ENCODE data around the gene FAM241A.

Gene FAM241A

DNA sequence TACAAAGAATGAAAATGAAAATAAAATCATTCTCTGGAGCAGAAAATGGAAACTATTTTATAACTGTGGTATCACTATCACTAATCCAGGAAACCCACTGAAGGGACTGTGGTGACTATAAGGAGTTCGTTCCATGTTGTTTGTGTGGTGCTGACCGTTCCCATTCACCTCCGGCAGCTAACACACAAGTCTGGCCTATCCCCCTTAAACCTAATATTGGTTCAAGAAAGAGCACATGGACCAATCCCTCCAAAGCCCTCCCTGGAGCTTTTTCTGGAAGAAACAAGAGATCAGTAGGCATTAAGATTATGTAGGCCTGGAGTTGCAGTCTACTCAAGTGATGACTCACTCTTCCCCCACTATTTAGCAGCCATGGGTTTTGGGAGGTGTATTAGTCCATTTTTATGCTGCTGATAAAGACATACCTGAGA lies 25.9 kb upstream of the FAM241A start:
- H3K9ac ChIP-seq (ENCODE audit: low read depth, low read length, poor library complexity, severe bottlenecking), result no peak overlapping the region
- H3K9me2 ChIP-seq (replicated peaks; ENCODE audit: low read depth, low read length), result no peaks in the 10 kb centered on the region
- no peaks in the 10 kb centered on the region for H4K20me1 ChIP-seq (ENCODE audit: insufficient read depth, low read length, poor library complexity, severe bottlenecking)
- no peak overlapping the region for H3K4me2 ChIP-seq (ENCODE audit: low read depth, low read length, poor library complexity, severe bottlenecking)
- no peaks in the 10 kb centered on the region for H3K27me3 ChIP-seq (ENCODE audit: insufficient read depth, low read length, poor library complexity, severe bottlenecking)
- TF ChIP-seq, protein P1, sequence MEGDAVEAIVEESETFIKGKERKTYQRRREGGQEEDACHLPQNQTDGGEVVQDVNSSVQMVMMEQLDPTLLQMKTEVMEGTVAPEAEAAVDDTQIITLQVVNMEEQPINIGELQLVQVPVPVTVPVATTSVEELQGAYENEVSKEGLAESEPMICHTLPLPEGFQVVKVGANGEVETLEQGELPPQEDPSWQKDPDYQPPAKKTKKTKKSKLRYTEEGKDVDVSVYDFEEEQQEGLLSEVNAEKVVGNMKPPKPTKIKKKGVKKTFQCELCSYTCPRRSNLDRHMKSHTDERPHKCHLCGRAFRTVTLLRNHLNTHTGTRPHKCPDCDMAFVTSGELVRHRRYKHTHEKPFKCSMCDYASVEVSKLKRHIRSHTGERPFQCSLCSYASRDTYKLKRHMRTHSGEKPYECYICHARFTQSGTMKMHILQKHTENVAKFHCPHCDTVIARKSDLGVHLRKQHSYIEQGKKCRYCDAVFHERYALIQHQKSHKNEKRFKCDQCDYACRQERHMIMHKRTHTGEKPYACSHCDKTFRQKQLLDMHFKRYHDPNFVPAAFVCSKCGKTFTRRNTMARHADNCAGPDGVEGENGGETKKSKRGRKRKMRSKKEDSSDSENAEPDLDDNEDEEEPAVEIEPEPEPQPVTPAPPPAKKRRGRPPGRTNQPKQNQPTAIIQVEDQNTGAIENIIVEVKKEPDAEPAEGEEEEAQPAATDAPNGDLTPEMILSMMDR (conservative IDR thresholded peaks at IDR 0.05; ENCODE audit: low read length), result no peak
- TF ChIP-seq EZH2phosphoT487 (IDR thresholded peaks at IDR 0.05; ENCODE audit: borderline replicate concordance), result no peak
- H3K36me3 ChIP-seq (ENCODE audit: insufficient read depth, low read length), result no peaks in the 10 kb centered on the region
- peaks cover 4% of the 10 kb centered on the region for H3K4me1 ChIP-seq (ENCODE audit: insufficient read depth, low read length, poor library complexity, severe bottlenecking)
- no peaks in the 10 kb centered on the region for H3F3A ChIP-seq (ENCODE audit: low read depth)
- H3K4me3 ChIP-seq (ENCODE audit: low read length, poor library complexity, severe bottlenecking), result no peak overlapping the region
- H2AFZ ChIP-seq (ENCODE audit: low read length), result no peak overlapping the region
- no peaks in the 10 kb centered on the region for H3K79me2 ChIP-seq (ENCODE audit: insufficient read depth, low read length)
- H3K9me3 ChIP-seq (ENCODE audit: insufficient read depth, low read depth, low read length), result no peaks in the 10 kb centered on the region

DNA sequence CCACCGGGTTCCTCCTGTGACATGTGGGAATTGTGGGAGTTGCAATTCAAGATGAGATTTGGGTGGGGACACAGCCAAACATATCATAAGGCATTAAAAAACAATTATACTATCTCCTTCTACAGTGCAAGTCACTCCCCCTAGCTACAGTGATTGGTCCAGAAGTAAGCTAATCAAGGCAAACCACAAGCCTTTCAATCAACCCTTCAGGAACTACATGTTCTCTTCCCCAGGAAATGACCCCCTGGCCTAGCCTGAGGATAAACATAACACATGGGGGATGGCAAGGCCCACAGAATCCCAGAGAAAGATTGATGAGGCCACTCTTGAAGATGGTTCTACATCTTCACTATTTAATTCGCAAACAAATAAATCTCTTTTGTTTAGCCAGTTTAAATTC lies 25.2 kb upstream of the FAM241A start:
- Histone ChIP-seq H3K79me2 (ENCODE audit: insufficient read depth, low read length) (no peaks in the 10 kb centered on the region), H2AFZ (ENCODE audit: low read length) (no peak overlapping the region), H3K9ac (ENCODE audit: low read depth, low read length, poor library complexity, severe bottlenecking) (no peak overlapping the region), H3K27me3 (ENCODE audit: insufficient read depth, low read length, poor library complexity, severe bottlenecking) (no peaks in the 10 kb centered on the region), H3K4me3 (ENCODE audit: low read length, poor library complexity, severe bottlenecking) (no peak overlapping the region), H3K36me3 (ENCODE audit: insufficient read depth, low read length) (no peaks in the 10 kb centered on the region), H4K20me1 (ENCODE audit: insufficient read depth, low read length, poor library complexity, severe bottlenecking) (no peaks in the 10 kb centered on the region), H3K4me1 (ENCODE audit: insufficient read depth, low read length, poor library complexity, severe bottlenecking) (peaks cover 4% of the 10 kb centered on the region), H3F3A (ENCODE audit: low read depth) (no peaks in the 10 kb centered on the region), H3K4me2 (ENCODE audit: low read depth, low read length, poor library complexity, severe bottlenecking) (no peak overlapping the region), H3K9me2 (replicated peaks; ENCODE audit: low read depth, low read length) (no peaks in the 10 kb centered on the region), H3K9me3 (ENCODE audit: insufficient read depth, low read depth, low read length) (no peaks in the 10 kb centered on the region)
- TF ChIP-seq, protein P1 (conservative IDR thresholded peaks at IDR 0.05; ENCODE audit: low read length), result no peak
- no peak for TF ChIP-seq EZH2phosphoT487 (IDR thresholded peaks at IDR 0.05; ENCODE audit: borderline replicate concordance)

DNA sequence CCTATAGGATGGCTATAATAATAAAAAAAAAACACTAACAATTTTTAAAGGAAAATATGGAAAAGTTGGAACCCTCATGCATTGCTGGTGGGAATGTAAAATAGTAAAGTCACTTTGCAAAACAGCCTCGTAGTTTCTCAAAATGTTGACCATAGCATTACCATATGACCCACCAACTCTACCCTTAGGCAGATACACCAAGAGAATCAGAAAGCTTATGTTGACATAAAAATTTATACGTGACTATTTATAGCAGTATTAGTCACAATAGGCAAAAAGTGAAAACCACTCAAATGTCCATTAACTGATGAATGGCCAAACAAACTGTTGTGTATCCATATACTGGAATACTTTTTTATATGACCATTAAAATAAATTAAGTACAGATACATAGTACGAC lies 19.8 kb upstream of the FAM241A start:
- Histone ChIP-seq H3K4me2 (ENCODE audit: low read depth, low read length, poor library complexity, severe bottlenecking) (no peak overlapping the region), H3K27me3 (ENCODE audit: insufficient read depth, low read length, poor library complexity, severe bottlenecking) (no peaks in the 10 kb centered on the region), H3K9me3 (ENCODE audit: insufficient read depth, low read depth, low read length) (no peaks in the 10 kb centered on the region), H3K4me1 (ENCODE audit: insufficient read depth, low read length, poor library complexity, severe bottlenecking) (no peaks in the 10 kb centered on the region), H3F3A (ENCODE audit: low read depth) (no peaks in the 10 kb centered on the region), H3K4me3 (ENCODE audit: low read length, poor library complexity, severe bottlenecking) (no peak overlapping the region), H3K79me2 (ENCODE audit: insufficient read depth, low read length) (no peaks in the 10 kb centered on the region), H3K36me3 (ENCODE audit: insufficient read depth, low read length) (no peaks in the 10 kb centered on the region), H3K9ac (ENCODE audit: low read depth, low read length, poor library complexity, severe bottlenecking) (no peak overlapping the region), H4K20me1 (ENCODE audit: insufficient read depth, low read length, poor library complexity, severe bottlenecking) (no peaks in the 10 kb centered on the region), H3K9me2 (replicated peaks; ENCODE audit: low read depth, low read length) (no peaks in the 10 kb centered on the region), H2AFZ (ENCODE audit: low read length) (no peak overlapping the region)
- TF ChIP-seq, protein P1 (conservative IDR thresholded peaks at IDR 0.05; ENCODE audit: low read length), result no peak
- no peak for TF ChIP-seq EZH2phosphoT487 (IDR thresholded peaks at IDR 0.05; ENCODE audit: borderline replicate concordance)

All from Loucy (cell line).